Skeletal muscle satellite cell (primary cell): ENCODE results near the gene TRMU.
"Not testable (repeated sequence)": the region's sequence is repeated elsewhere in the genome, so short reads cannot be mapped to it uniquely, and the experiment has no call there.

Experiments
- H3K27me3 ChIP-seq: 2 replicates; pipeline ENCODE4 v1.7.0; 2013; ENCODE audit warnings: low read length; ENCODE audit not compliant: control insufficient read depth, insufficient read depth
- H3K36me3 ChIP-seq: 2 replicates; pipeline ENCODE4 v1.7.0; 2013; ENCODE audit warnings: mild to moderate bottlenecking, control low read depth, low read length; ENCODE audit not compliant: insufficient read depth
- H3K4me1 ChIP-seq: 2 replicates; pipeline ENCODE4 v1.7.0; 2013; ENCODE audit warnings: low read length; ENCODE audit not compliant: control insufficient read depth, insufficient read depth
- H3K4me2 ChIP-seq: 2 replicates; pipeline ENCODE4 v1.7.0; 2013; ENCODE audit warnings: mild to moderate bottlenecking, low read length
- H3K4me3 ChIP-seq: 2 replicates; pipeline ENCODE4 v1.7.0; 2013; ENCODE audit warnings: low read length
- H3K9ac ChIP-seq: 2 replicates; pipeline ENCODE4 v1.7.0; 2013; ENCODE audit warnings: mild to moderate bottlenecking, low read depth, low read length, moderate library complexity
- H3K9me3 ChIP-seq: replicated peaks from 2 replicates; pipeline ENCODE4 v1.7.0; 2013; ENCODE audit warnings: mild to moderate bottlenecking, control low read depth, low read length

The TRMU gene

DNA sequence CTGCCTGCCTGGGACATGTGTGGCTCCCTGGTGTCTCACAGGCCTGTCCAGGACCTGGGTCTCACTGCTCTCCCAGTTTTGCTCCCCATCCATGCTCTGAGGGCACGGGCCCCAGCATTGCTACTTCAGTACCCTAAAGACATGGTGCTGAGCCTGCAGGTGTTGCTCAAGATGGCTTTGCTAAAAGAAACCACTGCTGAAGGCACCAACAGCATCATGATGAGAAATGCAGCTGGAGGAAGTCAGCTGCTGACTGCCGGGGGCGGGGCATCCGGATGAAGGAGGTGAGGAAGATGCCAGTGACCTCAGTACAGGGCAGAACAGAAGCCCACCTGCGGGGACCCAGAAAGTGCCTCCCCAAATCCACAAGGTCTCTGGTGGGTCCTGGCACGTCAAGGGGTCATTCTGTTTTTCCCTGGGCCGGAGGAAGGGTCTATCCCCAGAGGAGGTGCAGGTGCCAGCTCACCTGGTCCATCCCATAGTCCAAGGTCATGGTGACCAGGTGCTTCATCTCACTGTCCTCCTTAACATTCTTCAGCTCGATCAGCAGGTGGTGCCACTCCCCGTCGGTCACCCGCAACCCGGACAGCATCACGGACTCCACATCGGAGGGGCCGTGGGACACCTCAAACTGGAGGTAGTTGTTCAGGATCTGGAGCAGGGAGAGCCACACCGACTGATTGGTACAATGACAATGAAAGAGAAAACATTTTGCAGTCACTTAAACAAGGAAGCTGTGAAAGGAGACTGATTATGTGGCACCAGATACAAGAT lies 63.9 kb downstream of the TRMU start:
- no peaks in the 10 kb centered on the region for H3K36me3 ChIP-seq
- H3K4me2 ChIP-seq: no peak overlapping the region
- no peak overlapping the region for H3K4me3 ChIP-seq
- H3K9ac ChIP-seq: no peak overlapping the region
- no peaks in the 10 kb centered on the region for H3K4me1 ChIP-seq
- H3K27me3 ChIP-seq: peaks cover 22% of the 10 kb centered on the region
- H3K9me3 ChIP-seq: no peaks in the 10 kb centered on the region

DNA sequence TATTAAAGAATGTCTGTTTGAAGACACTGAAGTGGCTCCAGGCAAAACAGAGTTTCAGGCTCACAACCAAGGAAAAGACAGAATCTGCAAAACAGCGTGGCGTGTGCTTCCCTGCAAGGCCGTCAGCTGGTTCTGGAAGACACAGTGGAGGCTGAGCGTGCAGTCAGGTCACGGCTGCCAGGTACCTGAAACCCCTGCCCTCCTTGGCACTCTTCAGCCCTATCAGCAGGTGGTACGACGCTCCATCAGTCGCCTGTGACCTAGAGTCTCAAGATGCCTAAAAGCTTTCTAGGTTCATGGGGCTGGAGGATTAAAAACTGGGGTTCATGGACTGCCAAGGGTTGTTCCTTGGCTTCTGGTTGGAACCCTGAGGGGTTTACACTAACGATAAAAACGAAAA lies 65.9 kb downstream of the TRMU start:
- no peak overlapping the region for H3K9ac ChIP-seq
- no peak overlapping the region for H3K4me2 ChIP-seq
- no peaks in the 10 kb centered on the region for H3K9me3 ChIP-seq
- H3K4me3 ChIP-seq: no peak overlapping the region
- H3K27me3 ChIP-seq: peaks cover 17% of the 10 kb centered on the region
- no peaks in the 10 kb centered on the region for H3K4me1 ChIP-seq
- H3K36me3 ChIP-seq: no peaks in the 10 kb centered on the region

GRCh38 chr22:46402505-46402904 lies 67.0 kb downstream of the TRMU start:
- H3K4me1 ChIP-seq: no peaks in the 10 kb centered on the region
- H3K27me3 ChIP-seq: peaks cover 13% of the 10 kb centered on the region
- no peak overlapping the region for H3K4me2 ChIP-seq
- H3K9me3 ChIP-seq: no peaks in the 10 kb centered on the region
- H3K4me3 ChIP-seq: no peak overlapping the region
- no peaks in the 10 kb centered on the region for H3K36me3 ChIP-seq
- no peak overlapping the region for H3K9ac ChIP-seq

DNA sequence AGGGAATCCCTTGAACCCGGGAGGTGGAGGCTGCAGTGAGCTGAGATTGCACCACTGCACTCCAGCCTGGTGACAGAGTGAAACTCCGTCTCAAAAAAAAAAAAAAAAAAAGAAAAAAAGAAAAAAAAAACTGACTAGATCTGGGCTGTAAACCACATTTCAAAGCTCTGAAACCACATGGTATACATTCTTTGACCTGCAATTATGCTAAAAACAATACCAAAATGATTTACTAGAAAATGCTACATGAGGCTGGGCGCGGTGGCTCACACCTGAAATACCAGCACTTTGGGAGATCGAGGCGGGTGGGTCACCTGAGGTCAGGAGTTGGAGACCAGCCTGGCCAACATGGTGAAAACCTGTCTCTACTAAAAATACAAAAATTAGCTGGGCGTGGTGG lies 68.4 kb downstream of the TRMU start:
- not testable (repeated sequence) for H3K4me2 ChIP-seq, H3K9me3 ChIP-seq, H3K4me3 ChIP-seq, H3K4me1 ChIP-seq, H3K36me3 ChIP-seq, H3K9ac ChIP-seq
- H3K27me3 ChIP-seq: peaks cover 18% of the 10 kb centered on the region

- Histone ChIP-seq H3K4me3 (no peak overlapping the region), H3K27me3 (peaks cover 16% of the 10 kb centered on the region), H3K36me3 (no peaks in the 10 kb centered on the region), H3K9me3 (no peaks in the 10 kb centered on the region), H3K9ac (no peak overlapping the region), H3K4me1 (no peaks in the 10 kb centered on the region), H3K4me2 (no peak overlapping the region)
These were observed 70.4 kb downstream of the TRMU start for GRCh38 chr22:46405901-46406300.

- Histone ChIP-seq H3K36me3 (no peaks in the 10 kb centered on the region), H3K27me3 (peaks cover 12% of the 10 kb centered on the region), H3K4me2 (no peak overlapping the region), H3K4me1 (no peaks in the 10 kb centered on the region), H3K9me3 (no peaks in the 10 kb centered on the region), H3K4me3 (no peak overlapping the region), H3K9ac (no peak overlapping the region)
These were observed 70.8 kb downstream of the TRMU start for GRCh38 chr22:46406349-46406748.

DNA sequence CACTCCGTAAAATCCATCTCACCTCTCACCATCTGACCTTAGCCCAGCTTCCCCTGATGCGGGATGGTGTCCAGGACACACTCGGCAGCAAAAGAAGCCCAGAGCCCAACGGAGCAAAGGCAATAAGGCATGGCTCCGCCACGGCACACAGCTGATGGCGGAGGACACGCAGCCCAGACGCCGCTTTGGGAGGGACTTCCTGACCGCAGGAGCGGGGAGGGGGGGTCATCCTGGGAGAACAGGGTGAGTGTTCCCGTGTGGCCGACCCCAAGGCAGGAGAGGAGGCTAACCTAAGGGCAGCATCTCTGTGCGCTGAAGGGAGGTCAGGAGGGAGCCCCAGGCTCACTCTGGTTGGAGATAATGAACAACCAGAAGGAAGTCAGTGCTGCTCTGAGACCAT lies 71.3 kb downstream of the TRMU start:
- no peak overlapping the region for H3K4me3 ChIP-seq
- peaks cover 9% of the 10 kb centered on the region for H3K27me3 ChIP-seq
- no peaks in the 10 kb centered on the region for H3K9me3 ChIP-seq
- H3K36me3 ChIP-seq: no peaks in the 10 kb centered on the region
- no peaks in the 10 kb centered on the region for H3K4me1 ChIP-seq
- no peak overlapping the region for H3K9ac ChIP-seq
- H3K4me2 ChIP-seq: no peak overlapping the region
